ENCODE data around the gene OR7G2.

DNA sequence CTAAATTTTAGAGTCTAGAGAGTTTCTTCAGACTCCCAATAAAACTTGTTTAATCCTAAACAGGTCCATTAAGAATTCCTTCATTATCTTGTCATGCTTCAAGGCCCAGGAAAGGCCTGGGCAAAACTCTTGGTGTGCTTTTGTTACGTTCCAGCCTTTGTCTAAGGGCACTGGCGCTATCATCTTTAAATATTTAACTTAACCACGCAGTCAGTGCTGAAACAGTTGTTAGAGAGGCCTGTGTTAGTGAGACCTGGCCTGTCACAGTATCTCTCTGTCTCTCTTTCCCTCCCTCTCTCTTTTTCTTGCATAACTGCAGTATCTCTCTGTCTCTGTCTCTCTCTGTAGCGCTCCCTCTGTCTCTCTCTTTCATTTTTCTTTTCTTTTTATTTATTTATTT lies 28.6 kb downstream of the OR7G2 start:
- TF ChIP-seq EP300 (IDR thresholded peaks at IDR 0.05) (no peak), POLR2A (IDR thresholded peaks at IDR 0.05; ENCODE audit: low read length) (no peak), NFE2L2 (conservative IDR thresholded peaks at IDR 0.05; ENCODE audit: low read length) (no peak), MYC (IDR thresholded peaks at IDR 0.05; ENCODE audit: borderline replicate concordance, low read length) (no peak), CEBPB (IDR thresholded peaks at IDR 0.05) (no peak), POLR2AphosphoS2 (conservative IDR thresholded peaks at IDR 0.05; ENCODE audit: low read length) (no peak), ZSCAN20 (CRISPR knock-in tag; IDR thresholded peaks at IDR 0.05) (no peak), RCOR1 (IDR thresholded peaks at IDR 0.05; ENCODE audit: low read depth, low read length) (no peak), ZFP36 (IDR thresholded peaks at IDR 0.05; ENCODE audit: borderline replicate concordance, partially characterized antibody) (no peak), RFX5 (IDR thresholded peaks at IDR 0.05) (no peak), RNF2 (IDR thresholded peaks at IDR 0.05; ENCODE audit: borderline replicate concordance, low read depth) (no peak)
- TF ChIP-seq, protein P1, sequence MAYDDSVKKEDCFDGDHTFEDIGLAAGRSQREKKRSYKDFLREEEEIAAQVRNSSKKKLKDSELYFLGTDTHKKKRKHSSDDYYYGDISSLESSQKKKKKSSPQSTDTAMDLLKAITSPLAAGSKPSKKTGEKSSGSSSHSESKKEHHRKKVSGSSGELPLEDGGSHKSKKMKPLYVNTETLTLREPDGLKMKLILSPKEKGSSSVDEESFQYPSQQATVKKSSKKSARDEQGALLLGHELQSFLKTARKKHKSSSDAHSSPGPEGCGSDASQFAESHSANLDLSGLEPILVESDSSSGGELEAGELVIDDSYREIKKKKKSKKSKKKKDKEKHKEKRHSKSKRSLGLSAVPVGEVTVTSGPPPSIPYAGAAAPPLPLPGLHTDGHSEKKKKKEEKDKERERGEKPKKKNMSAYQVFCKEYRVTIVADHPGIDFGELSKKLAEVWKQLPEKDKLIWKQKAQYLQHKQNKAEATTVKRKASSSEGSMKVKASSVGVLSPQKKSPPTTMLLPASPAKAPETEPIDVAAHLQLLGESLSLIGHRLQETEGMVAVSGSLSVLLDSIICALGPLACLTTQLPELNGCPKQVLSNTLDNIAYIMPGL (CRISPR knock-in tag; IDR thresholded peaks at IDR 0.05; ENCODE audit: borderline replicate concordance) = no peak
- TF ChIP-seq, protein P2, sequence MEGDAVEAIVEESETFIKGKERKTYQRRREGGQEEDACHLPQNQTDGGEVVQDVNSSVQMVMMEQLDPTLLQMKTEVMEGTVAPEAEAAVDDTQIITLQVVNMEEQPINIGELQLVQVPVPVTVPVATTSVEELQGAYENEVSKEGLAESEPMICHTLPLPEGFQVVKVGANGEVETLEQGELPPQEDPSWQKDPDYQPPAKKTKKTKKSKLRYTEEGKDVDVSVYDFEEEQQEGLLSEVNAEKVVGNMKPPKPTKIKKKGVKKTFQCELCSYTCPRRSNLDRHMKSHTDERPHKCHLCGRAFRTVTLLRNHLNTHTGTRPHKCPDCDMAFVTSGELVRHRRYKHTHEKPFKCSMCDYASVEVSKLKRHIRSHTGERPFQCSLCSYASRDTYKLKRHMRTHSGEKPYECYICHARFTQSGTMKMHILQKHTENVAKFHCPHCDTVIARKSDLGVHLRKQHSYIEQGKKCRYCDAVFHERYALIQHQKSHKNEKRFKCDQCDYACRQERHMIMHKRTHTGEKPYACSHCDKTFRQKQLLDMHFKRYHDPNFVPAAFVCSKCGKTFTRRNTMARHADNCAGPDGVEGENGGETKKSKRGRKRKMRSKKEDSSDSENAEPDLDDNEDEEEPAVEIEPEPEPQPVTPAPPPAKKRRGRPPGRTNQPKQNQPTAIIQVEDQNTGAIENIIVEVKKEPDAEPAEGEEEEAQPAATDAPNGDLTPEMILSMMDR (IDR thresholded peaks at IDR 0.05) = no peak
